DMS114 treated with DMSO at 0.1 percent for 48 hours (cell line): ENCODE results near the gene HLA-DQA1.
"Not testable (repeated sequence)": the region's sequence is repeated elsewhere in the genome, so short reads cannot be mapped to it uniquely, and the experiment has no call there.

ENCODE experiments used
- DNase-seq: peaks from one replicate; lab custom pipeline; 2025; ENCODE audit not compliant: unreplicated experiment; lab: John Stamatoyannopoulos, UW

Gene HLA-DQA1

DNA sequence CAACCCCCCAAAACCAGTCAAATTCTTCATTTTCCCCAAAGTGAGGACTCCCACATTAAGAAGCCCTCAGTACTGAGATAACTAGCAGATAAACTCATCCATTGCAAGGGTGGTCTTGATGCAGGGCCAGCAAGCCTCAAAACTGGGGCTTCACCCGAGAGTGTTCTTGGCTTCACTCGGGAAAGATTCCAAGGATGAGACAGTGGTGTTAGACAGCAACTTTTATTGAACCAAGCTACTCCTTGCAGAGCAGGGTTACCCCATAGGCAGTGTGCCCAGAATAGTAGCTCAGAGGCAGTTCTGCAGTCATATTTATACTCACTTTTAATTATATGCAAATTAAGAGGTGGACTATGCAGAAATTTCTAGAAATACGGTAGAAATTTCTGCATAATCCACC lies 15.8 kb upstream of the HLA-DQA1 start:
- no peak for DNase-seq

GRCh38 chr6:32622545-32623401 lies 14.4 kb upstream of the HLA-DQA1 start:
- DNase-seq: peak; percentile 20

DNA sequence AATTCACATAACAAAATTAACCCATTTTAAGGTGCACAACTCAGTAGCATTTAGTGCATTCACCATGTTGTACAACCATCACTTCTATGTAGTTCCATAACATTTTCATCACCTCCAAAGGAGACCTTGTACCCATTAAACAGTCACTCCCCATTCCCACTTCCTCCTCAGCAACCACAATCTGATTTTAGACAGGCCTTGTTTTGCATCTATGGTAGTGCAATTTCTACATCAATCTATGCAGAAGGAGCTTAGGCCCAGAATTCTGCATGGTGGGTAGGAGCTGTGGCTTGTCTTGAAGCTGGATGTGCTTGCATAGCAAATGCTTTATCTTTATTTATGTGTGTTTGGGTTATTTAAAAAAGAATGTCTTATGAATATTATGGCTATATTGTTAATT lies 13.5 kb upstream of the HLA-DQA1 start:
- no peak for DNase-seq

DNA sequence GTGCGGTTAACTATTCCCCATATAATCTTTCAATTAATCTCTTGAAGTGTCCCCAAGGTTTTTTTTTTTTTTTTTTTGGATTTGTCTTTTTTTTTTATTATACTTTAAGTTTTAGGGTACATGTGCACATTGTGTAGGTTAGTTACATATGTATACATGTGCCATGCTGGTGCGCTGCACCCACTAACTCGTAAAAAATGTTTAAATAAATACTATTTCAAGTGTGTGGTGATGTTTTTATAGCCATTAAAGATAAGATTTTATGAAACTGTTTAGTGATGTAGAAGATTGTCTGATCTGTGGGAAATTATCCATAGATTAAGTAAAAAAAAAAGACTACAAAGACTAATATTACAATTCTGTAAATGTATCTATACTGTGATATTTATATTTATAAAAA lies 12.6 kb upstream of the HLA-DQA1 start:
- DNase-seq: no peak

- no peak for DNase-seq
These were observed 12.1 kb upstream of the HLA-DQA1 start for GRCh38 chr6:32625137-32625536.

GRCh38 chr6:32627249-32627648 lies 10.0 kb upstream of the HLA-DQA1 start:
- no peak for DNase-seq

- peak; percentile 40 for DNase-seq
These were observed 9.4 kb upstream of the HLA-DQA1 start for GRCh38 chr6:32627831-32628230.

DNA sequence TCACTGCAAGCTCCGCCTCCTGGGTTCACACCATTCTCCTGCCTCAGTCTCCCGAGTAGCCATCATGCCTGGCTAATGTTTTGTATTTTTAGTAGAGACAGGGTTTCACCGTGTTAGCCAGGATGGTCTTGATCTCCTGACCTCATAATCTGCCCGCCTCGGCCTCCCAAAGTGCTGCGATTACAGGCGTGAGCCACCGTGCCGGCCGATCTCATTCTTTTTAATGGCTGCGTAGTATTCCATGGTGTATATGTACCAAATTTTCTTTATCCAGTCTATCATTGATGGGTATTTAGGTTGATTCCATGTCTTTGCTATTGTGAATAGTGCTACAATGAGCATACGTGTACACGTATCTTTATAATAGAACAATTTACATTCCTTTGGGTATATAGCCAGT lies 7.4 kb upstream of the HLA-DQA1 start:
- DNase-seq: not testable (repeated sequence)

DNA sequence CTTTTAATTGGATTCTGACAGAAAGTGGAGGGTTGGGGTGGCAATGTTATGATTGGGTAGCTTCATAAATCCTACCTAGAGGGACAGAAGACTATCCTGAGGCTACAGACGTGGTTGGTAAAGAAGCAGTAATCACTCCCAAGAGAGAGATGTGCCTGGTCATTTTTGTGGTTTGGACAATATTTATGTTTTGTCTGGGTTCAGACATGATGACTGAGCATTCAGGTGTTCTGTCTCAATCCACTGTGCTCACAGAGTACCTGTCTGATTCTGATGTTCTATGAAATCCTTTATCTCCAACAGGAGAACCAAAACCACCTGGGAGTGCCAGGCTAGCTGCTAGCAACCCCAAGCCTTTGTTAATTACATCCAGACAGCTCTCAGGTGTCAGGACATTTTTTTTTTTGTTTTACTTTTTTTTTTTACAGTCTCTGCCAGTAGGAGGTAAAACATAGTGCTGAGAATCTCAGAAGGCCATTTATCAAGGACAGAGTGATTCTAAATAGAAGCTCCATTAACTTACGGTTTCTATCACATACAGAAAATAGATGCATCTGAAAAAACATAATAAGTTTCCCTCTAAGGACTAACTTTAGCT lies 1.6 kb upstream of the HLA-DQA1 start:
- no peak for DNase-seq

- no peak for DNase-seq
These were observed 677 bp downstream of the HLA-DQA1 start for GRCh38 chr6:32637883-32638282.

- DNase-seq: no peak
These were observed 1.5 kb downstream of the HLA-DQA1 start for GRCh38 chr6:32638532-32639219.

GRCh38 chr6:32639440-32640394 lies 2.5 kb downstream of the HLA-DQA1 start:
- no peak for DNase-seq

GRCh38 chr6:32641122-32641521 lies 3.9 kb downstream of the HLA-DQA1 start:
- DNase-seq: no peak

DNA sequence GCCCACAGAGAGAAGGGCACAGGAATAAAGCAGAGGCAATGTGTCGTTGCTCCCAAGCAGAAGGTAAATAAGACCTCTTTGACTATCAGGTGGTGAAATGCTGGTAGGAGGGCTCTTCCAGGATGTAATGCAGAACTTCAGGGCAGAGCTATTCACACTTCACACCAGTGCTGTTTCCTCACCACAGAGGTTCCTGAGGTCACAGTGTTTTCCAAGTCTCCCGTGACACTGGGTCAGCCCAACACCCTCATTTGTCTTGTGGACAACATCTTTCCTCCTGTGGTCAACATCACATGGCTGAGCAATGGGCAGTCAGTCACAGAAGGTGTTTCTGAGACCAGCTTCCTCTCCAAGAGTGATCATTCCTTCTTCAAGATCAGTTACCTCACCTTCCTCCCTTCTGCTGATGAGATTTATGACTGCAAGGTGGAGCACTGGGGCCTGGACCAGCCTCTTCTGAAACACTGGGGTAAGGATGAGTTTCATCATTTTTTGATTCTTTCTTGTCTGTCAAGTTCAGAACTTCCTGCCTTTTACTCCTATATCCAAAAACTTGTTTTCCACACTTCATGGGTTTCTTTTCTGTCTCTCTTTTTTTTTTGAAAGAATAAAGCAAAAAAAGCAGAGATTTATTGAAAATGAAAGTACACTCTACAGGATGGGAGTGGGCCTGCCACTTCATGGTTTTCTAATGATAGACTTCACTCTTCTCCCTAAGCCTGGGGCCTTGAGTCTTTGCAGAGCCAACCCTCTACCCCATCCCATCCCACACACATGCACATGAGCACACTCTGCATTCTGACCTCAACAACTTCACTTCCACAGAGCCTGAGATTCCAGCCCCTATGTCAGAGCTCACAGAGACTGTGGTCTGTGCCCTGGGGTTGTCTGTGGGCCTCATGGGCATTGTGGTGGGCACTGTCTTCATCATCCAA lies 4.8 kb downstream of the HLA-DQA1 start:
- not testable (repeated sequence) for DNase-seq

- no peak for DNase-seq
These were observed 5.5 kb downstream of the HLA-DQA1 start for GRCh38 chr6:32642720-32643106.

DNA sequence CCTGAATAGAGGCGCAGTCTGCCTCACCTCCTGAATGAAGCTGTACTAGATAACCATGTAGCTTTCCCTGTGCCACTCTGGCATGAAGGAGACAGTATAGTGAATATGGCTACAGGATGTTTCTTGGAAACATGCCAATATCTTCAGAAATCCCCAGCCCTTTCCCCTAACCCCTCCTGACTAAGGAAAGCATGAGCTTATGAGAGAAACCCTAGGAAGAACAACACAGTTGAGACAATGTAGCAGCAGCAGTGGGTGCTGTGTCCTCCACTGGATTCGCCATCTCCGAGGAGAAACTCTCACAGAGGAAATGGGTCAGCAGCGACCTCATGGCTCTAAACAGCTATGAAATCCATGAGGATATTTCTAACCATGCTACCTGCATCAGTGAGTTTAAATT lies 6.7 kb downstream of the HLA-DQA1 start:
- DNase-seq: no peak

DNA sequence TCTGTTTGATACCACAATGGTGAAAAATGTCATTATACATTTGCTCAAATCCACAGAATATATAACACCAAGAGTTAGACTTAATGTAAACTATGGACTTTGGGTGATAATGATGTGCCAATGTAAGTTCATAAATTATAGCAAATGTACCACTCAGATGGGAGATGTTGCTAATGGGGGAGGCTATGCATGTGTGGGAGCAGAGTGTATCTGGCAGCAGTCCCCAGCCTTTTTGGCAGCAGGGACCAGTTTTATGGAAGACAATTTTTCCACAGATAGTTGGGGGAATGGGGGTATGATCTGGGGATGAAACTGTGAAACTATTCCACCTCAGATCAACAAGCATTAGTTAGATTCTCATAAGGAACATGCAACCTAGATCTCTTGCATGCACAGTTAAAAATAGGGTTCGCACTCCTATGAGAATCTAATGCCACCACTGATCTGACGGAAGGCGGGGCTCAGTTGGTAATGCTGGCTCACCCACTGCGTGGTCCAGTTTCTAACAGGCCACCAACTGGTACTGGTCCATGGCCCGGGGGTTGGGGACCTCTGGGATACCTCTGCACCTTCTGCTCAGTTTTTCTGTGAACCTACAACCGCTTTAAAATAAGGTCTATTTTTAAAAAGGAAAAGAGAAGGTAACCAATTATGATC lies 8.0 kb downstream of the HLA-DQA1 start:
- no peak for DNase-seq

DNA sequence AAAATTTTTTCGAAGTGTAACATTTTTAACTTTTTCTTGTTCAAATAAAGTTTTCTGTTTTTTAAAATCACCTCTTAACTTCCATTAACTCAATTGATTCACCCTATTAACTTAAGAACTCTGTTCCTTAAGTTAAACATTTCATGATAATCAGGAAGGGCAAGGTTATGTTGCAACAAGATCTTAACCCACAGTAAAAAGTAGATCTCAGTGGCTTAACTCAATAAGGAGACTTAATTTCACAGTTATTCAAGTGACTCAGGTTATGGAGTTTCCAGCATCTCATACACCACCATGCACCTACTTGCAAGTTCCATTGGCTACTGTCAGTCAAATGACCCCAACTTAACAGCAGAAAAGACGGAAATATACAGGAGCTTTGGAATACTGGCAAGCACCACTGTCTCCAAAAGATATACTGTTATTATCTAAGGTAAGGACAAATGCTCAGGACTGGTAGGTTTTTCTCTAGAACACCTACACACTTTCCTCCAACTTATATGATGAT lies 18.1 kb downstream of the HLA-DQA1 start:
- no peak for DNase-seq

DNA sequence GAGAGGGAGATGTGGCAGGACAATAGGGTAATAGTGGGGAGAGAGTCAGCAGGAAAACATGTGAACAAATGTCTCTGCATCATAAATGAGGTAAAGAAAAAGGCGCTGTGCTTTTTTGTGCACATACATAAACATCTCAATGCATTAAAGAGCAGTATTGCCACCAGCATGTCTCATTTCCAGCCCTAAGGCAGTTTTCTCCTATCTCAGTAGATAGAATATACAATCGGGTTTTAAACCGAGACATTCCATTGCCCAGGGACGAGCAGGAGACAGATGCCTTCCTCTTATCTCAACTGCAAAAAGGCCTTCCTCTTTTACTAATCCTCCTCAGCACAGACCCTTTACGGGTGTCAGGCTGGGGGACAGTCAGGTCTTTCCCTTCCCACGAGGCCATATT lies 20.1 kb downstream of the HLA-DQA1 start:
- DNase-seq: not testable (repeated sequence)
